Thyroid gland (tissue), 4 donors: Measurements from ENCODE around the gene TP73. TPM values are rescaled to one million over a fixed set of nuclear protein-coding genes. Genes with fewer than 3 reads are reported as not detected.

Source experiments
- DNase-seq, 2 donors: peaks; one replicate each; pipeline ENCODE4 v3.0.0-alpha.2; 2019
- H3K27ac ChIP-seq, 3 donors: fragments of 200-600 bp; sonication (generic); 1 replicate in 2 of 3; 2 replicates in 1 of 3; pipeline ENCODE4 v1.5.1; 2016 to 2019; ENCODE audit warnings: mild to moderate bottlenecking in 1 of 3, moderate library complexity in 1 of 3
- H3K27me3 ChIP-seq: fragments of 200-600 bp; sonication (generic); one replicate; pipeline ENCODE4 v1.5.1; 2019
- H3K36me3 ChIP-seq, 2 donors: fragments of 200-600 bp; sonication (generic); one replicate each; pipeline ENCODE4 v1.5.1; 2016 to 2019
- H3K4me1 ChIP-seq, 2 donors: fragments of 200-600 bp; sonication (generic); one replicate each; pipeline ENCODE4 v1.5.1; 2017 to 2019
- H3K4me3 ChIP-seq, 3 donors: fragments of 200-600 bp; sonication (generic); replicated peaks in 1 of 3; 1 replicate in 2 of 3; 2 replicates in 1 of 3; pipeline ENCODE4 v1.5.1; 2016; ENCODE audit warnings: mild to moderate bottlenecking in 1 of 3
- H3K9me3 ChIP-seq: fragments of 200-600 bp; sonication (generic); one replicate; pipeline ENCODE4 v1.5.1; 2017
- CTCF ChIP-seq, 6 experiments: fragments of 200-600 bp in 3 of 6; fragments of 450-650 bp in 3 of 6; sonication (generic) in 3 of 6; IDR thresholded peaks; one replicate each; pipeline ENCODE4 v1.5.1; 2016 to 2019; ENCODE audit warnings: antibody characterized with exemption in 6 of 6, mild to moderate bottlenecking in 2 of 6, inconsistent platforms in 1 of 6, moderate library complexity in 1 of 6
- POLR2A ChIP-seq, 2 donors: fragments of 450-650 bp; IDR thresholded peaks; one replicate each; pipeline ENCODE4 v1.6.1; 2017; ENCODE audit warnings: antibody characterized with exemption in 2 of 2, mild to moderate bottlenecking in 2 of 2, moderate library complexity in 1 of 2
- WGBS, 2 donors: methylation state at CpG; one replicate each; pipeline ENCODE4 v1.1.5; 2017; 5-methylcytosine and 5-hydroxymethylcytosine counted together
- intact Hi-C: fragments of 100-400 bp; cut with DNase I; formaldehyde crosslinking; loops from one replicate; pipeline ENCODE4 v1.15.1; 2023
- total RNA-seq, 4 donors: library from RNA; depleted of rRNA; stranded (reverse); fragments of >200 nt; gene quantifications; one replicate each; pipeline ENCODE4 v1.2.3, GENCODE V29; 2016

Gene TP73
- total RNA-seq, 4 donors from 2014 or later: 0.33 to 0.49 TPM; not detected in 2

- H3K27ac ChIP-seq: no peak overlapping the region
- no peaks in the 10 kb centered on the region for H3K36me3 ChIP-seq
- no peaks in the 10 kb centered on the region for H3K4me1 ChIP-seq
- no peak overlapping the region for H3K4me3 ChIP-seq
- intact Hi-C loops: no loop called here
- no peaks in the 10 kb centered on the region for H3K9me3 ChIP-seq
- TF ChIP-seq POLR2A (IDR thresholded peaks at IDR 0.05): no peak
- TF ChIP-seq CTCF (IDR thresholded peaks at IDR 0.05): no peak
- no peaks in the 10 kb centered on the region for H3K27me3 ChIP-seq
- 61 to 75% methylated on average over 25 to 28 of the region's 28 CpGs for WGBS, 2 donors
- no peak for DNase-seq
Observed at GRCh38 chr1:3703786-3704371, 51.6 kb downstream of the TP73 start.

GRCh38 chr1:3705341-3705950 lies 53.1 kb downstream of the TP73 start:
- Histone ChIP-seq H3K27ac (no peak overlapping the region), H3K36me3 (no peaks in the 10 kb centered on the region), H3K4me3 (no peak overlapping the region), H3K4me1 (no peaks in the 10 kb centered on the region), H3K9me3 (no peaks in the 10 kb centered on the region), H3K27me3 (no peaks in the 10 kb centered on the region)
- TF ChIP-seq CTCF (IDR thresholded peaks at IDR 0.05) (no peak), POLR2A (IDR thresholded peaks at IDR 0.05) (no peak)
- 80 to 100% methylated on average over 1 to 3 of the region's 19 CpGs for WGBS, 2 donors
- no peak for DNase-seq
- intact Hi-C loops: no loop called here

- no peak for DNase-seq
- Histone ChIP-seq H3K27ac (no peak overlapping the region), H3K9me3 (no peaks in the 10 kb centered on the region), H3K36me3 (no peaks in the 10 kb centered on the region), H3K4me1 (no peaks in the 10 kb centered on the region), H3K4me3 (no peak overlapping the region), H3K27me3 (no peaks in the 10 kb centered on the region)
- WGBS, 2 donors: 79 to 100% methylated on average over 1 to 20 of the region's 26 CpGs
- intact Hi-C loops: no loop called here
- TF ChIP-seq CTCF (IDR thresholded peaks at IDR 0.05) (no peak), POLR2A (IDR thresholded peaks at IDR 0.05) (no peak)
Observed at GRCh38 chr1:3706651-3707297, 54.5 kb downstream of the TP73 start.

GRCh38 chr1:3707298-3707938 lies 55.1 kb downstream of the TP73 start:
- intact Hi-C loops: no loop called here
- Histone ChIP-seq H3K36me3 (no peaks in the 10 kb centered on the region), H3K27me3 (no peaks in the 10 kb centered on the region), H3K9me3 (no peaks in the 10 kb centered on the region), H3K27ac (no peak overlapping the region), H3K4me1 (no peaks in the 10 kb centered on the region), H3K4me3 (no peak overlapping the region)
- no peak for DNase-seq
- WGBS, 2 donors: 54 to 56% methylated on average over 19 to 34 of the region's 35 CpGs
- no peak for TF ChIP-seq POLR2A (IDR thresholded peaks at IDR 0.05)
- no peak for TF ChIP-seq CTCF (IDR thresholded peaks at IDR 0.05)

- intact Hi-C loops: no loop called here
- WGBS, 2 donors: 75% methylated on average over 4 of the region's 11 CpGs; no CpG with 5 or more reads in 1 of the 2 donors
- Histone ChIP-seq H3K27me3 (no peaks in the 10 kb centered on the region), H3K36me3 (no peaks in the 10 kb centered on the region), H3K9me3 (no peaks in the 10 kb centered on the region), H3K4me3 (no peak overlapping the region), H3K27ac (no peak overlapping the region), H3K4me1 (peaks cover 0 to 3% of the 10 kb centered on the region in 2 donors)
- DNase-seq: no peak
- TF ChIP-seq POLR2A (IDR thresholded peaks at IDR 0.05): no peak
- TF ChIP-seq CTCF (IDR thresholded peaks at IDR 0.05): no peak
Observed at GRCh38 chr1:3707939-3708328, 55.6 kb downstream of the TP73 start.
